GM21447 (cell line): ENCODE data around the gene TERT.
"Not testable (repeated sequence)": the region's sequence is repeated elsewhere in the genome, so short reads cannot be mapped to it uniquely, and the experiment has no call there.

ENCODE experiments used
- ATAC-seq: cut with Tn5 transposase; IDR thresholded peaks from one replicate; pipeline ENCODE4 v1.9.1; 2021; ENCODE audit not compliant: unreplicated experiment

TERT gene

GRCh38 chr5:1297243-1297642, 2.4 kb upstream of the TERT start:
- ATAC-seq, result no peak

DNA sequence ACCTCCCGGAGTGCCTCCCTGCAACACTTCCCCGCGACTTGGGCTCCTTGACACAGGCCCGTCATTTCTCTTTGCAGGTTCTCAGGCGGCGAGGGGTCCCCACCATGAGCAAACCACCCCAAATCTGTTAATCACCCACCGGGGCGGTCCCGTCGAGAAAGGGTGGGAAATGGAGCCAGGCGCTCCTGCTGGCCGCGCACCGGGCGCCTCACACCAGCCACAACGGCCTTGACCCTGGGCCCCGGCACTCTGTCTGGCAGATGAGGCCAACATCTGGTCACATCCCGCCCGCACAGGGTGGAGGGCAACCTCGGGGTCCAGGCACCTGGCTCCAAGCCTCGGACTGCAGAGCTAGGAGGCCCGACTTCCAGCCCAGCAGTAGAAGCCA, 776 bp upstream of the TERT start:
- ATAC-seq, result no peak

DNA sequence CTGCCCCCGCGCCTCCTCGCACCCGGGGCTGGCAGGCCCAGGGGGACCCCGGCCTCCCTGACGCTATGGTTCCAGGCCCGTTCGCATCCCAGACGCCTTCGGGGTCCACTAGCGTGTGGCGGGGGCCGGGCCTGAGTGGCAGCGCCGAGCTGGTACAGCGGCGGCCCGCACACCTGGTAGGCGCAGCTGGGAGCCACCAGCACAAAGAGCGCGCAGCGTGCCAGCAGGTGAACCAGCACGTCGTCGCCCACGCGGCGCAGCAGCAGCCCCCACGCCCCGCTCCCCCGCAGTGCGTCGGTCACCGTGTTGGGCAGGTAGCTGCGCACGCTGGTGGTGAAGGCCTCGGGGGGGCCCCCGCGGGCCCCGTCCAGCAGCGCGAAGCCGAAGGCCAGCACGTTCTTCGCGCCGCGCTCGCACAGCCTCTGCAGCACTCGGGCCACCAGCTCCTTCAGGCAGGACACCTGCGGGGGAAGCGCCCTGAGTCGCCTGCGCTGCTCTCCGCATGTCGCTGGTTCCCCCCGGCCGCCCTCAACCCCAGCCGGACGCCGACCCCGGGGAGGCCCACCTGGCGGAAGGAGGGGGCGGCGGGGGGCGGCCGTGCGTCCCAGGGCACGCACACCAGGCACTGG, 548 bp downstream of the TERT start:
- ATAC-seq, result no peak

DNA sequence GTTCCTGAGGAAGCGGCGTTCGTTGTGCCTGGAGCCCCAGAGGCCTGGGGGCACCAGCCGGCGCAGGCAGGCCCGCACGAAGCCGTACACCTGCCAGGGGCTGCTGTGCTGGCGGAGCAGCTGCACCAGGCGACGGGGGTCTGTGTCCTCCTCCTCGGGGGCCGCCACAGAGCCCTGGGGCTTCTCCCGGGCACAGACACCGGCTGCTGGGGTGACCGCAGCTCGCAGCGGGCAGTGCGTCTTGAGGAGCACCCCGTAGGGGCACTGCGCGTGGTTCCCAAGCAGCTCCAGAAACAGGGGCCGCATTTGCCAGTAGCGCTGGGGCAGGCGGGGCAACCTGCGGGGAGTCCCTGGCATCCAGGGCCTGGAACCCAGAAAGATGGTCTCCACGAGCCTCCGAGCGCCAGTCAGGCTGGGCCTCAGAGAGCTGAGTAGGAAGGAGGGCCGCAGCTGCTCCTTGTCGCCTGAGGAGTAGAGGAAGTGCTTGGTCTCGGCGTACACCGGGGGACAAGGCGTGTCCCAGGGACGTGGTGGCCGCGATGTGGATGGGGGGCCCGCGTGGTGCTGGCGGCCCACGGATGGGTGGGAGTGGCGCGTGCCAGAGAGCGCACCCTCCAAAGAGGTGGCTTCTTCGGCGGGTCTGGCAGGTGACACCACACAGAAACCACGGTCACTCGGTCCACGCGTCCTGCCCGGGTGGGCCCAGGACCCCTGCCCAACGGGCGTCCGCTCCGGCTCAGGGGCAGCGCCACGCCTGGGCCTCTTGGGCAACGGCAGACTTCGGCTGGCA, 1.3 kb downstream of the TERT start:
- ATAC-seq, result no peak

GRCh38 chr5:1292846-1293415, 1.9 kb downstream of the TERT start:
- ATAC-seq, result no peak

- ATAC-seq, result no peak
These were observed 2.7 kb downstream of the TERT start for GRCh38 chr5:1292139-1292538.

DNA sequence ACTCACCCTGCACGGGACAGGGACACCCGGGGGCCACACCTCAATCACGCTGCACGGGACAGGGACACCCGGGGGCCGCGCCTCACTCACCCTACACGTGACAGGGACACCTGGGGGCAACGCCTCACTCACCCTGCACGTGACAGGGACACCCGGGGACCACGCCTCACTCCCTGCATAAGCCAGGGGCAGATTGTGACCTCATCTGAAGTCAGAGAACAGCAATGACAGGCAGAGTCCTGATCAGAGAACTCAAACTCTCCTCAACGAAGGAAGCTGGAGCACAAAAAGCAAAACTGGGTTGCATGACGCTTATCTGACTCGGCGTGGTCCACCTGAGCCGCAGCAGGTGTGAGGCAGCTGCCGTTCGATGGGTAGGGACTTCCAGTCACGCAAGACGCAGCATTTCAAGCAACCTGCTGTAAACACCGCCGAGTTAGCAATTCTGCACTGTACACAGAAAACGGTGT, 3.2 kb downstream of the TERT start:
- ATAC-seq, result no peak

DNA sequence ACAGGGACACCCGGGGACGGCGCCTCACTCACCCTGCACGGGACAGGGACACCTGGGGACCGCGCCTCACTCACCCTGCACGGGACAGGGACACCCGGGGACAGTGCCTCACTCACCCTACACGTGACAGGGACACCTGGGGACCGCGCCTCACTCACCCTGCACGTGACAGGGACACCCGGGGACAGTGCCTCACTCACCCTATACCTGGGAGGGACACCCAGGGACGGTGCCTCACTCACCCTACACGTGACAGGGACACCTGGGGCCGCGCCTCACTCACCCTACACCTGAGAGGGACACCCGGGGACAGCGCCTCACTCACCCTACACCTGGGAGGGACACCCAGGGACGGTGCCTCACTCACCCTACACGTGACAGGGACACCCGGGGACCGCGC, 3.9 kb downstream of the TERT start:
- not testable (repeated sequence) for ATAC-seq

DNA sequence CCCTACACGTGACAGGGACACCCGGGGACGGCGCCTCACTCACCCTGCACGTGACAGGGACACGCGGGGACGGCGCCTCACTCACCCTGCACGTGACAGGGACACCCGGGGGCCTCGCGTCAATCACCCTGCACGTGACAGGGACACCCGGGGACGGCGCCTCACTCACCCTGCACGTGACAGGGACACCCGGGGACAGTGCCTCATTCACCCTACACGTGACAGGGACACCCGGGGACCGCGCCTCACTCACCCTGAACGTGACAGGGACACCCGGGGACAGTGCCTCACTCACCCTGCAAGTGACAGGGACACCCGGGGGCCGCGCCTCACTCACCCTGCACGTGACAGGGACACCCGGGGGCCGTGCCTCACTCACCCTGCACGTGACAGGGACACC, 5.3 kb downstream of the TERT start:
- ATAC-seq, result not testable (repeated sequence)

DNA sequence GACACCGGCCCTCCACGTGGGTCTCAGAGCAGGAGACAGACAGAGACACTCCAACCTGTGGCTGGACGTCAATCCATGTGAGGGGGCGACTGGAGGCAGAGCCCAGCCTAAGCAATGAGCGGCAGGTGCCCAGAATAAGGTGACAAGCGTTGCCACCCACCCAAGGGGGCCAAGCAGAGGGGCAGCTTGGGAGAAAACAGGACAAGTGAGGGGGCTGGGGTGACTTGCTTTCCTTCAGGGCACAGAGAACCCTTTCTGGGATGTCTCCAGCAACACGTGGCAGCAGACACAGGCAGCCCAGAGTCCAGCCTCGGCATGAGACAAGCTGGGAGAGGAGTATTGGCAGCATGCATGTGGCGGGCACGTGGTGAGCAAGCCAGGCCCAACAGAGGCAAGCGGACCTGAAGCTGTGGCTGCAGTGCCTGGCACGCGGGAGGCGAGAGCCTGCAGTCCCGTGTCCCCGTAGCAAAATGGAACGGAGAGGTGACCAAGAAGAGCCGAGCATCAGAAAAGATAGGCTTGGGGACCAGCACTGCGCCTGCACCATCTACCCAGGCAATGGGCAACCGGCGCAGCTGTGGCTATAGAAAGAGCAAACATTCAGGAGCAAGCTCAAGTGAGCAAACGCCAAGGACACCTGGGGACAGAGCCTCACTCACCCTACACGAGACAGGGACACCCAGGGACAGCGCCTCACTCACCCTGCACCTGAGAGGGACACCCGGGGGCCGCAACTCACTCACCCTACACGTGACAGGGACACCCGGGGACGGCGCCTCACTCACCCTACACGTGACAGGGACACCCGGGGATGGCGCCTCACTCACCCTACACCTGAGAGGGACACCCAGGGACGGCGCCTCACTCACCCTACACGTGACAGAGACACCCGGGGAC, 6.2 kb downstream of the TERT start:
- no peak for ATAC-seq

DNA sequence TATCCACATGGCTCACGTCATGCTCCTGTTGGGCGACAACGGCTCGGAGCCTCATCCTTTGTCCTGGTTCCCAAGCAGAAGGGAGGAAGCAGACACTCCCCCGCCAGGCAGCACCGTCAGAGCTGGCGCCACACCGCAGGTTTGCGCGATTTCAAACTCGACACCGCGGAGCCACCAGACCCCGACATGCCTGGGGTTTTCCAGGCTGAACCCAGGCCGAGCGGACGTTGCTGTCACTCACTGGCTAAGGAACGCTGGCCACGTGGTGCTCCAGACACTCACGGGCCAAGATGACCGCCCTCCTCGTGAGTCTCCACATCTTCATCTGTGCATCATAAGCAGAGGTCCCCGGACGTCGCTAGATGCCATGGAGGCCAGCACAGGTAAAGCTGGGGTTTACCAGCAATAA, 9.0 kb downstream of the TERT start:
- no peak for ATAC-seq

DNA sequence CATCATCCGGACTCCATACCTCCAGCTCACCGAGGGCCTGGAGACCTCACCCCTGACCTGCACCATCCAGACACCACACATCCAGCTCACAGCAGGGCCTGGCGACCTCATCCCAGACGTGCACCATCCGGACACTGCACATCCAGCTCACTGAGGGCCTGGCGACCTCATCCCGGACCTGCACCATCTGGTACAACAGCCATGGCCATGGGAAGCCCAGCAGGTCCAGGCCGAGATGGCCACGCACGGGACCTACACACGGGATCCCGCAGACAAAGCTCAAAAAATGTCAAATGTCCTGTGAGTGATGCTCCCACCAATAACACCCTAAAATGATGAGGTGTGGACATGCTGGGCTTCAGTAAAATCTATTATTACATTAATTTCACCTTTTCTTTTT, 9.7 kb downstream of the TERT start:
- ATAC-seq, result no peak

GRCh38 chr5:1284336-1284970, 10.4 kb downstream of the TERT start:
- not testable (repeated sequence) for ATAC-seq

- ATAC-seq, result not testable (repeated sequence)
These were observed 11.2 kb downstream of the TERT start for GRCh38 chr5:1283729-1284041.

DNA sequence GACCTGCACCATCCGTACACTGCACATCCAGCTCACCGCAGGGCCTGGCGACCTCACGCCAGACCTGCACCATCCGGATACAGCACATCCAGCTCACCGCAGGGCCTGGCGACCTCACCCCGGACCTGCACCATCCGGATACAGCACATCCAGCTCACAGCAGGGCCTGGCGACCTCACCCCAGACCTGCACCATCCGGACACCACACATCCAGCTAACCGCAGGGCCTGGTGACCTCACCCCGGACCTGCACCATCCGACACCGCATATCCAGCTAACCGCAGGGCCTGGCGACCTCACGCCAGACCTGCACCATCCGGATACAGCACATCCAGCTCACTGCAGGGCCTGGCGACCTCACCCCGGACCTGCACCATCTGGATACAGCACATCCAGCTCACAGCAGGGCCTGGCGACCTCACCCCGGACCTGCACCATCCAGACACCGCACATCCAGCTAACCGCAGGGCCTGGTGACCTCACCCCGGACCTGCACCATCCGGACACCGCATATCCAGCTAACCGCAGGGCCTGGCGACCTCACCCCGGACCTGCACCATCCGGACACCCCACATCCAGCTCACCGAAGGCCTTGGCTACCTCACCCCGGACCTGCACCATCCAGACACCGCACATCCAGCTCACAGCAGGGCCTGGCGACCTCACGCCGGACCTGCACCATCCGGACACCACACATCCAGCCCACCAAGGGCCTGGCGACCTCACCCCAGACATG, 11.7 kb downstream of the TERT start:
- not testable (repeated sequence) for ATAC-seq

DNA sequence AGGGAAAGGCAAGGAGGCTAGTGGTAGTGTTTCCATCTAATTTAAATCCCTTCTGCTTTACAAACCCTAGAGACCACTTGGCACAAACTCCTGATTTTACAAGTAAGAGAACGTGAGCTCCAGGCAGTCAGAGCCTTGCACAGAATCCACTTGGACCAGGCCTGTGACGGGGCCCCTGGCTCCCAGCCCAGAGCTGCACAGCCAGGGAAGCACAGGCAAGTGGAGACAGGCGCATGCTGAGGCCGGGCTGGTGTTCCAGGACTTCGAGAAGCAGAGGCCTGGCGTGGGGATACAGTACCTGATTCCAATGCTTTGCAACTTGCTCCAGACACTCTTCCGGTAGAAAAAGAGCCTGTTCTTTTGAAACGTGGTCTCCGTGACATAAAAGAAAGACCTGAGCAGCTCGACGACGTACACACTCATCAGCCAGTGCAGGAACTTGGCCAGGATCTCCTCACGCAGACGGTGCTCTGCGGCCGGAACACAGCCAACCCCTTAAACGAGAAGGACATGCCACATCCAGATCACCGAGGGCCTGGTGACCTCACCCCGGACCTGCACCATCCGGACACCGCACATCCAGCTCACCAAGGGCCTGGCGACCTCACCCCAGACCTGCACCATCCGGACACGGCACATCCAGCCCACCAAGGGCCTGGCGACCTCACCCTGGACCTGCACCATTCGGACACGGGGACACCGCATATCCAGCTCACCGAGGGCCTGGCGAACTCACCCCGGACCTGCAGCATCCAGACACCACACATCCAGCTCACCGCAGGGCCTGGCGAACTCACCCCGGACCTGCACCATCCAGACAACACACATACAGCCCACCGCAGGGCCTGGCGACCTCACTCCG, 12.5 kb downstream of the TERT start:
- ATAC-seq, result no peak

GRCh38 chr5:1281038-1281882, 13.6 kb downstream of the TERT start:
- ATAC-seq, result no peak
